ENCODE measurements around the gene ABR. TPM values are rescaled to one million over a fixed set of nuclear protein-coding genes. Genes with fewer than 3 reads are reported as not detected.

The ABR gene
- total and polyA plus RNA-seq, 2 of the 8 experiments (the other 6 are each of a cell fraction or from before 2014, with no cell fraction given), result 44.8 to 47.2 TPM

DNA sequence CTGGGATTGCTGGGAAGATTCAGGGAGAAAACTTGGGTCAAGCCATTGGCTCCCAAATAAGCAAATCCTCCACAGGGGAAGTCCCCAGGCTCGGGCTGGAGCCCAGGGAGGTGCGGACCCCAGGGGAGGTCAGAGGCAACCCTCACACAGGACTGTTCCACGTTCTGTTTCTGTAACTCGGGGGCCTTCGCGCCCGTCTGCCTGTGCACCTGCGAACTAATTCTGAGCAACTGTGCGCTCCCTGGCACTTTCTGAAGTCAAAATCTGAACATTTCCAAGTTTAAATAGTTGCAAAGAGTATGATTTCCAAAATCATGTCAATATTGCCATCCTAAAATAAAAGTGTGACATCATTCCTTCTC lies 166.1 kb downstream of the ABR start:
- Histone ChIP-seq H2BK5ac (ENCODE audit: low read depth, low read length) (no peak overlapping the region), H3K4ac (replicated peaks; ENCODE audit: insufficient read length, low read depth, low read length) (no peak overlapping the region), H4K91ac (replicated peaks; ENCODE audit: insufficient read length, low read length) (no peak overlapping the region), H3K23ac (ENCODE audit: insufficient read length) (no peak overlapping the region), H3K36me3 (ENCODE audit: control insufficient read depth in 2 of 4, insufficient read depth in 4 of 4, low read length in 3 of 4) (peaks cover 0 to 8% (median 0%) of the 10 kb centered on the region in 4 experiments; a peak in 2 of 8 replicates), H3K4me2 (ENCODE audit: insufficient read depth in 1 of 2, low read depth in 2 of 2, low read length in 2 of 2) (no peak overlapping the region), H2AFZ (ENCODE audit: low read length) (no peak overlapping the region), H3K23me2 (ENCODE audit: low read depth, low read length) (no peaks in the 10 kb centered on the region), H3K4me1 (replicated peaks in 1 of 4; ENCODE audit: control insufficient read depth in 3 of 4, insufficient read depth in 4 of 4, low read length in 3 of 4) (no peaks in the 10 kb centered on the region; a peak in 1 of 7 replicates), H3K9me3 (ENCODE audit: insufficient read depth in 2 of 2, low read depth in 1 of 2, low read length in 1 of 2) (no peaks in the 10 kb centered on the region), H4K5ac (ENCODE audit: insufficient read length, low read depth, low read length) (no peak overlapping the region), H3K14ac (ENCODE audit: insufficient read length) (no peak overlapping the region), H3K27me3 (replicated peaks in 1 of 4; ENCODE audit: control insufficient read depth in 3 of 4, extremely low read depth in 1 of 4, insufficient read depth in 3 of 4, low read length in 3 of 4) (no peaks in the 10 kb centered on the region), H4K20me1 (replicated peaks in 1 of 2; ENCODE audit: control insufficient read depth in 1 of 2, insufficient read depth in 2 of 2, low read length in 2 of 2) (no peaks in the 10 kb centered on the region), H3K9ac (replicated peaks in 1 of 4; ENCODE audit: extremely low read depth in 1 of 4, low read depth in 3 of 4, low read length in 3 of 4) (no peak overlapping the region), H4K8ac (ENCODE audit: extremely low read depth, insufficient read depth, low read length) (no peak overlapping the region), H3K79me2 (ENCODE audit: control insufficient read depth in 1 of 2, insufficient read depth in 2 of 2, low read length in 2 of 2) (no peaks in the 10 kb centered on the region), H2BK20ac (ENCODE audit: low read length) (no peak overlapping the region), H2AK5ac (ENCODE audit: low read depth, low read length) (no peak overlapping the region), H3K27ac (ENCODE audit: low read depth, low read length) (no peak overlapping the region), H3K18ac (ENCODE audit: extremely low read depth, low read length) (no peak overlapping the region), H3K79me1 (ENCODE audit: low read depth, low read length) (no peaks in the 10 kb centered on the region), H3K56ac (replicated peaks; ENCODE audit: insufficient read length, low read depth, low read length) (no peak overlapping the region), H2BK120ac (replicated peaks; ENCODE audit: low read depth, low read length) (no peak overlapping the region), H2BK12ac (ENCODE audit: low read depth, low read length) (no peak overlapping the region), H3K4me3 (ENCODE audit: extremely low read depth in 1 of 4, insufficient read depth in 2 of 4, low read depth in 3 of 4, low read length in 4 of 4) (no peak overlapping the region), H2BK15ac (ENCODE audit: low read length) (no peak overlapping the region)
- ChIA-PET POLR2A (ENCODE audit: partially characterized antibody) (no interaction called here), CTCF (ENCODE audit: partially characterized antibody) (interaction anchor here (0.8 to 2.0 kb wide), 5 partner anchors 14 to 134 kb away, joined by 3 to 6 read pairs (median 5); no protein-coding TSS in a partner anchor)
- FAIRE-seq, result no peak
- DNase-seq (ENCODE audit: low read depth in 1 of 2, low spot score in 2 of 2), result no peak
- 93% methylated on average over 9 of the region's 9 CpGs; no CpG with 5 or more reads in 1 of the 2 experiments for WGBS, 2 experiments (ENCODE audit: extremely low coverage in 1 of 2, insufficient coverage in 1 of 2, insufficient read length in 1 of 2, insufficient replicate concordance in 2 of 2, low coverage in 1 of 2, low lambda C conversion rate in 2 of 2, missing lambda C conversion rate in 1 of 2)
- no peak for TF ChIP-seq SIRT6 (IDR thresholded peaks at IDR 0.05; ENCODE audit: low read length)
- TF ChIP-seq CBX8 (IDR thresholded peaks at IDR 0.05; ENCODE audit: borderline replicate concordance, low read depth, low read length), result no peak
- TF ChIP-seq POLR2A (IDR thresholded peaks at IDR 0.05; ENCODE audit: control extremely low read depth in 1 of 2, low read depth in 2 of 2, low read length in 2 of 2), result no peak
- no peak for TF ChIP-seq EP300 (IDR thresholded peaks at IDR 0.05; ENCODE audit: borderline replicate concordance in 1 of 2, low read depth in 2 of 2, low read length in 2 of 2)
- TF ChIP-seq TCF12 (IDR thresholded peaks at IDR 0.05; ENCODE audit: low read depth, low read length), result no peak
- no peak for TF ChIP-seq HDAC6 (IDR thresholded peaks at IDR 0.05; ENCODE audit: low read depth, low read length)
- no peak for TF ChIP-seq SAP30 (IDR thresholded peaks at IDR 0.05; ENCODE audit: insufficient read depth, insufficient replicate concordance, low read length)
- TF ChIP-seq RBBP5 (IDR thresholded peaks at IDR 0.05; ENCODE audit: borderline replicate concordance, low read depth, low read length), result no peak
- no peak for TF ChIP-seq SIN3A (conservative IDR thresholded peaks at IDR 0.05 in 1 of 2, IDR thresholded peaks at IDR 0.05 in 1 of 2; ENCODE audit: low read depth in 1 of 2, low read length in 2 of 2)
- TF ChIP-seq GTF2F1 (IDR thresholded peaks at IDR 0.05; ENCODE audit: borderline replicate concordance, low read depth, low read length), result no peak
- TF ChIP-seq RFX5 (IDR thresholded peaks at IDR 0.05; ENCODE audit: borderline replicate concordance, low read depth, low read length), result no peak
- TF ChIP-seq TAF7 (optimal IDR thresholded peaks at IDR 0.05; ENCODE audit: borderline replicate concordance, low read depth, low read length), result no peak
- TF ChIP-seq TEAD4 (IDR thresholded peaks at IDR 0.05; ENCODE audit: low read depth, low read length), result no peak
- TF ChIP-seq SP4 (IDR thresholded peaks at IDR 0.05; ENCODE audit: low read length), result no peak
- TF ChIP-seq NRF1 (IDR thresholded peaks at IDR 0.05; ENCODE audit: low read depth, low read length), result no peak
- TF ChIP-seq TAF1 (IDR thresholded peaks at IDR 0.05; ENCODE audit: low read depth, low read length), result no peak
